MM.1S (cell line): ENCODE measurements around the gene ZNF598.

Experiments
- CTCF ChIP-seq: fragments of 300-600 bp; sonication (generic); IDR thresholded peaks from 2 replicates; pipeline ENCODE4 v1.5.1; 2016; ENCODE audit warnings: antibody characterized with exemption, low read length, mixed read lengths
- EZH2phosphoT487 ChIP-seq: fragments of 300-600 bp; sonication (generic); IDR thresholded peaks from 2 replicates; pipeline ENCODE4 v1.6.1; 2018; ENCODE audit warnings: antibody characterized with exemption, low read length

- no peak for TF ChIP-seq CTCF
- TF ChIP-seq EZH2phosphoT487, result no peak
Observed at GRCh38 chr16:2009164-2009711, 383 bp downstream of the ZNF598 start.
